OCI-LY3 (cell line): Measurements from ENCODE around the gene CELF4.

Experiments
- H2AFZ ChIP-seq: fragments of 200-600, 300-600 bp; shearing (Covaris generic); 2 replicates; pipeline ENCODE4 v1.6.0; 2014; ENCODE audit warnings: antibody characterized with exemption, low read depth, low read length
- H3K27ac ChIP-seq: fragments of 200-600, 300-600 bp; sonication (generic); 2 replicates; pipeline ENCODE4 v1.5.1; 2014; ENCODE audit warnings: mild to moderate bottlenecking, low read length, moderate library complexity, mixed read lengths
- H3K27me3 ChIP-seq: fragments of 200-600, 300-600 bp; sonication (generic); 2 replicates; pipeline ENCODE4 v1.6.1; 2014; ENCODE audit warnings: low read depth, low read length, mixed read lengths
- H3K36me3 ChIP-seq: fragments of 200-600, 300-600 bp; sonication (generic); replicated peaks from 2 replicates; pipeline ENCODE3; 2014; ENCODE audit warnings: low read depth, low read length, mixed read lengths
- H3K4me1 ChIP-seq: fragments of 300-600, 200-600 bp; sonication (generic); 2 replicates; pipeline ENCODE4 v1.6.1; 2014; ENCODE audit warnings: low read length, mixed read lengths
- H3K4me2 ChIP-seq: fragments of 200-600, 300-600 bp; sonication (generic); 2 replicates; pipeline ENCODE4 v1.6.1; 2014; ENCODE audit warnings: low read length, mixed read lengths
- H3K4me3 ChIP-seq: fragments of 300-600, 200-600 bp; sonication (generic); 2 replicates; pipeline ENCODE4 v1.5.1; 2014; ENCODE audit warnings: antibody characterized with exemption, mild to moderate bottlenecking, low read length, moderate library complexity
- H3K79me2 ChIP-seq: fragments of 300-600, 200-600 bp; shearing (Covaris generic); 2 replicates; pipeline ENCODE4 v1.6.1; 2014; ENCODE audit warnings: mild to moderate bottlenecking, low read length, mixed read lengths
- H3K9ac ChIP-seq: fragments of 300-600, 200-600 bp; shearing (Covaris generic); 2 replicates; pipeline ENCODE4 v1.6.0; 2014; ENCODE audit warnings: mild to moderate bottlenecking, low read length, moderate library complexity
- H3K9me3 ChIP-seq: fragments of 200-600, 300-600 bp; shearing (Covaris generic); 2 replicates; pipeline ENCODE4 v1.6.1; 2014; ENCODE audit warnings: low read length, mixed read lengths; ENCODE audit not compliant: insufficient read depth
- H4K20me1 ChIP-seq: fragments of 200-600, 300-600 bp; sonication (generic); 2 replicates; pipeline ENCODE4 v1.6.1; 2016; ENCODE audit warnings: low read length, mixed read lengths; ENCODE audit not compliant: insufficient read depth
- CTCF ChIP-seq: fragments of 200-600, 300-600 bp; sonication (generic); IDR thresholded peaks from 2 replicates; pipeline ENCODE4 v1.5.1; 2014; ENCODE audit warnings: antibody characterized with exemption, low read length, low read depth
- EZH2phosphoT487 ChIP-seq: fragments of 200-600 bp; shearing (Covaris generic); IDR thresholded peaks from 2 replicates; pipeline ENCODE4 v1.6.1; 2018; ENCODE audit warnings: antibody characterized with exemption, mixed run types, low read depth

The CELF4 gene

GRCh38 chr18:37483984-37484819, 81.4 kb downstream of the CELF4 start:
- Histone ChIP-seq H3K9ac (no peak overlapping the region), H3K4me3 (no peak overlapping the region), H2AFZ (no peak overlapping the region), H3K4me2 (no peak overlapping the region), H3K79me2 (no peaks in the 10 kb centered on the region), H3K4me1 (no peaks in the 10 kb centered on the region), H3K27ac (no peak overlapping the region), H3K9me3 (no peaks in the 10 kb centered on the region), H4K20me1 (0 out of 2 replicates have a peak, but pooled peaks cover 2% of the 10 kb centered on the region), H3K27me3 (peaks cover 13% of the 10 kb centered on the region), H3K36me3 (no peaks in the 10 kb centered on the region)
- TF ChIP-seq CTCF (no peak), EZH2phosphoT487 (no peak)

DNA sequence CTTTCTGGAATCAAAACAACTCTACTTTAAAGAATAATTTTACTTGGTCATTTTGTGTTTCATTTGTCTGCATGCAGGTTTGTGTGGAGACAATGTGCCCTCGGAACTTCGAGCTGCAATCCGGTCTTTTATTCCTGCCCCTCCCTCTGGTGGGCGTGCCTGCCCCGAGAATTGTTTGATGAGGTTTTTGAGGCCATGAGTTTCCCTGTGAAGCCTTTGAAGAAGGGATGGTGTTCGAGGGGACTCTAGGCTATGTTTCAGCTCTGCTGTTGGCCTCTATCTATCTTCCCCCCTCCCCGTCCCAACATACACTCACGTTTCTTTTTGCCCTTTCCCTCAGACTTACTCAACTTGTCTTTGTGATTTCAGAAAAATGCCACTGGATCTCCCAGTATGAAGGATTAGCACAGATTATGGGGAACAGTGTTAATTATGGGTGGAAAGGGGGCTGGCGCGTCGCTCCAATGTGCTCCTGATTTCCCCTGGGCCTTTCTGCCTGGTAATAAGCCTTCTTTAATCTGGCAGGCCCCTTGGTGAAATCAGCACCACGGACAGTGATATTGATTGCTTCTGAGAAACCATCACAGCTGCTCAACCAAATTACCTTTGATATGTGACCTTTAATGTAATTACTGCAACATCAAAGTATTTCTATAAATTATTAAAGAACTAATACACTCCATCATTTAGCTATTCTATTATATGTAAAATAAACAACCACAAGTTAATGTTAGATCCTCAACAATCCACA, 82.2 kb downstream of the CELF4 start:
- no peak overlapping the region for H3K4me3 ChIP-seq
- H3K79me2 ChIP-seq, result no peaks in the 10 kb centered on the region
- H3K4me2 ChIP-seq, result no peak overlapping the region
- H3K27me3 ChIP-seq, result peaks cover 5% of the 10 kb centered on the region
- no peaks in the 10 kb centered on the region for H3K4me1 ChIP-seq
- no peak overlapping the region for H2AFZ ChIP-seq
- H3K27ac ChIP-seq, result no peak overlapping the region
- no peak overlapping the region for H3K9ac ChIP-seq
- 0 out of 2 replicates have a peak, but pooled peaks cover 2% of the 10 kb centered on the region for H4K20me1 ChIP-seq
- H3K9me3 ChIP-seq, result no peaks in the 10 kb centered on the region
- TF ChIP-seq CTCF, result no peak
- no peak for TF ChIP-seq EZH2phosphoT487
- no peaks in the 10 kb centered on the region for H3K36me3 ChIP-seq

DNA sequence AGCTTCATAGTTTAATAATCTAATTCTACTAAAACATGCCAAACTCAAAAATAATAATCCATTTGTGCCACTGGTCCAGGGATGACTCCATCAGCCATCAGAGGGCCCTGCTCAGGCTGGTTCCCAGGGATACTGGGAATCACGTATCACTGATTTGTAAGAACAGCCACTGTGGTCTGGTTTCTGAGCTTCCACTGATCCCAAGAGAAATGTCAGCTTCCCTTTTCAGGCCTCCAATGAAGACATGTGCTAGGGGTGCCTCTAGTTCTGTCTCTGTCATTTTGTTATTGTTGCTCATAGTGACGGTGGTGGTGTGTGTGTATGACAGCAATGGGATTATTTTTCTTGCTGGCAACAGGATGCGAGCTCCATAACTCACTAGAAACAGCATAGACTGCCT, 83.2 kb downstream of the CELF4 start:
- Histone ChIP-seq H3K27me3 (no peaks in the 10 kb centered on the region), H3K79me2 (no peaks in the 10 kb centered on the region), H3K9ac (no peak overlapping the region), H4K20me1 (0 out of 2 replicates have a peak, but pooled peaks cover 2% of the 10 kb centered on the region), H2AFZ (no peak overlapping the region), H3K9me3 (no peaks in the 10 kb centered on the region), H3K4me1 (no peaks in the 10 kb centered on the region), H3K36me3 (no peaks in the 10 kb centered on the region), H3K27ac (no peak overlapping the region), H3K4me3 (no peak overlapping the region), H3K4me2 (no peak overlapping the region)
- TF ChIP-seq CTCF (no peak), EZH2phosphoT487 (no peak)

GRCh38 chr18:37482002-37482401, 83.6 kb downstream of the CELF4 start:
- Histone ChIP-seq H3K4me3 (no peak overlapping the region), H3K9ac (no peak overlapping the region), H2AFZ (no peak overlapping the region), H3K79me2 (no peaks in the 10 kb centered on the region), H3K27me3 (no peaks in the 10 kb centered on the region), H3K4me1 (no peaks in the 10 kb centered on the region), H3K4me2 (no peak overlapping the region), H4K20me1 (0 out of 2 replicates have a peak, but pooled peaks cover 2% of the 10 kb centered on the region), H3K36me3 (no peaks in the 10 kb centered on the region), H3K9me3 (no peaks in the 10 kb centered on the region), H3K27ac (no peak overlapping the region)
- TF ChIP-seq CTCF, result no peak
- TF ChIP-seq EZH2phosphoT487, result no peak
